AG04449 (cell line): ENCODE results near the gene B4GALNT1.
A peak's percentile ranks its signal among the peaks of the same experiment; 100 is the strongest.
"Not testable (repeated sequence)": the region's sequence is repeated elsewhere in the genome, so short reads cannot be mapped to it uniquely, and the experiment has no call there.

ENCODE experiments used
- CTCF ChIA-PET: fragments of 350-600 bp; formaldehyde crosslinking; extraction: SDS; loops from one replicate; lab custom pipeline; 2021; ENCODE audit warnings: antibody characterized with exemption; lab: Yijun Ruan, JAX
- POLR2A ChIA-PET: fragments of 400-600, 350-600 bp; formaldehyde crosslinking; extraction: SDS; loops from one replicate; lab custom pipeline; 2020; ENCODE audit warnings: antibody characterized with exemption, inconsistent platforms; lab: Yijun Ruan, JAX
- DNase-seq: peaks from one replicate; pipeline ENCODE4 v3.0.0-alpha.2; 2010; ENCODE audit warnings: low read depth, low spot score
- H3K4me3 ChIP-seq: 2 replicates; pipeline ENCODE4 v1.5.1; 2011; ENCODE audit warnings: low read depth, mild to moderate bottlenecking, control low read depth, low read length
- TF ChIP-seq, protein P1 (sequence below): IDR thresholded peaks from one replicate; pipeline ENCODE4 v1.5.1; 2011; ENCODE audit warnings: mild to moderate bottlenecking, moderate library complexity, low read length, control low read depth, inconsistent platforms; ENCODE audit not compliant: insufficient read depth; ENCODE audit errors: missing control alignments

B4GALNT1 gene

GRCh38 chr12:57590479-57590863 is 42.5 kb downstream of the B4GALNT1 start:
- DNase-seq, result no peak
- TF ChIP-seq, protein P1, sequence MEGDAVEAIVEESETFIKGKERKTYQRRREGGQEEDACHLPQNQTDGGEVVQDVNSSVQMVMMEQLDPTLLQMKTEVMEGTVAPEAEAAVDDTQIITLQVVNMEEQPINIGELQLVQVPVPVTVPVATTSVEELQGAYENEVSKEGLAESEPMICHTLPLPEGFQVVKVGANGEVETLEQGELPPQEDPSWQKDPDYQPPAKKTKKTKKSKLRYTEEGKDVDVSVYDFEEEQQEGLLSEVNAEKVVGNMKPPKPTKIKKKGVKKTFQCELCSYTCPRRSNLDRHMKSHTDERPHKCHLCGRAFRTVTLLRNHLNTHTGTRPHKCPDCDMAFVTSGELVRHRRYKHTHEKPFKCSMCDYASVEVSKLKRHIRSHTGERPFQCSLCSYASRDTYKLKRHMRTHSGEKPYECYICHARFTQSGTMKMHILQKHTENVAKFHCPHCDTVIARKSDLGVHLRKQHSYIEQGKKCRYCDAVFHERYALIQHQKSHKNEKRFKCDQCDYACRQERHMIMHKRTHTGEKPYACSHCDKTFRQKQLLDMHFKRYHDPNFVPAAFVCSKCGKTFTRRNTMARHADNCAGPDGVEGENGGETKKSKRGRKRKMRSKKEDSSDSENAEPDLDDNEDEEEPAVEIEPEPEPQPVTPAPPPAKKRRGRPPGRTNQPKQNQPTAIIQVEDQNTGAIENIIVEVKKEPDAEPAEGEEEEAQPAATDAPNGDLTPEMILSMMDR, result no peak
- peak overlapping the region; percentile 83 for H3K4me3 ChIP-seq
- ChIA-PET POLR2A (interaction anchor here (2.3 kb wide), 1 partner anchor 21 kb away, joined by 6 read pairs; the partner anchor contains the start of gene ARHGEF25), CTCF (interaction anchor here (0.6 to 14.9 kb wide), 6 partner anchors 10 to 136 kb away, joined by 3 to 212 read pairs (median 3); no protein-coding TSS in a partner anchor)

DNA sequence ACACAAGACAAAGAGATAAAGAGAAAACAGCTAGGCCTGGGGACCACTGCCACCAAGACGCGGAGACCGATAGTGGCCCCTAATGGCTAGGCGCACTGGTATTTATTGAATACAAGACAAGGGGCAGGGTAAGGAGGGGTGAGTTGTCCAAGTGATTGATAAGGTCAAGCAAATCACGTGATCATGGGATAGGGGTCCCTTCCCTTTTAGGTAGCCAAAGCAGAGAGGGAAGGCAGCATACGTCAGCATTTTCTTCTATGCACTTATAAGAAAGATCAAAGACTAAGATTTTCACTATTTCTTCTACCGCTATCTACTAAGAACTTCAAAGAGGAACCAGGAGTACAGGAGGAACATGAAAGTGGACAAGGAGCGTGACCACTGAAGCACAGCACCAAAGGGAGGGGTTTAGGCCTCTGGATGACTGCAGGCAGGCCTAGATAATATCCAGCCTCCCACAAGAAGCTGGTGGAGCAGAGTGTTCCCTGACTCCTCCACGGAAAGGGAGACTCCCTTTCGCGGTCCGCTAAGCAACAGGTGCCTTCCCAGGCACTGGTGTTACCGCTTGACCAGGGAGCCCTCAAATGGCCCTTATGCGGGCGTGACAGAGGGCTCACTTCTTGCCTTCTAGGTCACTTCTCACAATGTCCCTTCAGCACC is 43.9 kb downstream of the B4GALNT1 start:
- H3K4me3 ChIP-seq, DNase-seq, POLR2A ChIA-PET: not testable (repeated sequence)
- CTCF ChIA-PET, result interaction anchor here (1.3 to 14.9 kb wide), 4 partner anchors 9 to 137 kb away, joined by 3 to 212 read pairs (median 7); no protein-coding TSS in a partner anchor

- ChIA-PET POLR2A (no interaction called here), CTCF (interaction anchor here (0.6 to 12.4 kb wide), 5 partner anchors 8 to 152 kb away, joined by 3 to 214 read pairs (median 159); partner anchors contain the start of genes B4GALNT1 and PIP4K2C)
- H3K4me3 ChIP-seq, result no peak overlapping the region
- TF ChIP-seq, protein P1, result no peak
- no peak for DNase-seq
Observed at GRCh38 chr12:57586832-57587429, 46.1 kb downstream of the B4GALNT1 start.

GRCh38 chr12:57586128-57586527 is 46.9 kb downstream of the B4GALNT1 start:
- no peak overlapping the region for H3K4me3 ChIP-seq
- POLR2A ChIA-PET, result no interaction called here

GRCh38 chr12:57585156-57585555 is 47.8 kb downstream of the B4GALNT1 start:
- TF ChIP-seq, protein P1, result no peak
- POLR2A ChIA-PET, result interaction anchor here (0.7 kb wide), 1 partner anchor 27 kb away, joined by 3 read pairs; no protein-coding TSS in a partner anchor
- CTCF ChIA-PET, result interaction anchor here (0.6 to 12.4 kb wide), 19 partner anchors 10 to 1807 kb away, joined by 3 to 214 read pairs (median 15); partner anchors contain the start of genes AGAP2, ARHGEF25, B4GALNT1 and DTX3
- H3K4me3 ChIP-seq, result no peak overlapping the region
- no peak for DNase-seq

More at GRCh38 chr12:57586128-57586527, 46.9 kb downstream of the B4GALNT1 start:
- CTCF ChIA-PET, result interaction anchor here (3.9 to 12.4 kb wide), 7 partner anchors 9 to 151 kb away, joined by 17 to 214 read pairs (median 159); partner anchors contain the start of genes AGAP2, ARHGEF25, B4GALNT1 and PIP4K2C
- DNase-seq, result no peak
- TF ChIP-seq, protein P1, result no peak

DNA sequence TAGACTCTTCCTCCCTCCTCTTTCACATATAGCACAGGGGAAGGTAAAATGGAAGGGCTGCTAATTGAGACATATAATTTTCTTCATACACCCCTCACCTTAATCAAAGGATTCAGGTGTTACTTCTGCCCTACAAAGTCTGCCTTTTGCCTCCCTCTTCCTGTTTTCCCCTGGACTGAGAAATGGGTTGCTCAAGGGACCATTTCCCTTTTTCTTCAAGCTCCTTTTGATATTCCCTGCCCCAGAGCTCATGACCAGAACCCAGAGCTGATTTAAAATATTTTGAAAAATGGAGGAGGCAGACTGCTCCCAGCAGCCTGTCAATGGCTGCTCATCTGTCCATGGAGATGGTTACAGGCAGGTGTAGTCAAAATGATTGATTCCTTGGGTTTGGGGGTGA is 48.3 kb downstream of the B4GALNT1 start:
- DNase-seq, result no peak
- ChIA-PET CTCF (interaction anchor here (0.8 to 12.4 kb wide), 22 partner anchors 10 to 321 kb away, joined by 3 to 214 read pairs (median 13); partner anchors contain the start of genes AGAP2, ARHGEF25, B4GALNT1 and DTX3), POLR2A (no interaction called here)
- TF ChIP-seq, protein P1, result no peak
- H3K4me3 ChIP-seq, result no peak overlapping the region
